Caco-2 (cell line): ENCODE results near the gene KITLG. TPM values are rescaled to one million over a fixed set of nuclear protein-coding genes. Genes with fewer than 3 reads are reported as not detected.

Experiments
- BruUV-seq: library from RNA; stranded (reverse); fragments of 400-500 nt; replicated peaks from 2 replicates; lab custom pipeline; 2021; lab: Mats Ljungman, UMichigan
- CTCF ChIA-PET: fragments of 300-600 bp; sonication (Branson Sonifier 250); formaldehyde crosslinking; loops from one replicate; lab custom pipeline; 2022; ENCODE audit warnings: antibody characterized with exemption; lab: Charles Lee
- POLR2A ChIA-PET: fragments of 300-600 bp; sonication (Branson Sonifier 250); formaldehyde crosslinking; loops from one replicate; lab custom pipeline; 2022; ENCODE audit warnings: antibody characterized with exemption; lab: Charles Lee
- DNase-seq, 2 experiments: peaks; one replicate each; pipeline versions ENCODE4 v3.0.0 to v3.0.0-alpha.2; 2020 to 2022
- H3K27me3 ChIP-seq: replicated peaks from 2 replicates; pipeline ENCODE4 v1.6.0; 2011; ENCODE audit warnings: low read length; ENCODE audit not compliant: control insufficient read depth, insufficient read depth
- H3K36me3 ChIP-seq: 2 replicates; pipeline ENCODE4 v1.5.1; 2011; ENCODE audit warnings: low read length; ENCODE audit not compliant: control insufficient read depth, insufficient read depth
- H3K4me1 ChIP-seq: fragments of 250-450 bp; sonication (Bioruptor Pico); 2 replicates; pipeline ENCODE4 v1.5.1; 2020; ENCODE audit warnings: mild to moderate bottlenecking
- H3K4me3 ChIP-seq: 2 replicates; pipeline ENCODE4 v1.5.1; 2011; ENCODE audit warnings: low read depth, mild to moderate bottlenecking, control low read depth, low read length
- H3K9me3 ChIP-seq: fragments of 250-450 bp; sonication (Bioruptor Pico); 2 replicates; pipeline ENCODE4 v1.5.1; 2020; ENCODE audit warnings: mild to moderate bottlenecking, moderate library complexity
- H3K27ac Mint-ChIP-seq: one replicate; pipeline ENCODE4 v1.8.0; 2022; ENCODE audit warnings: mixed read lengths; ENCODE audit not compliant: unreplicated experiment
- H3K27me3 Mint-ChIP-seq: one replicate; pipeline ENCODE4 v1.8.0; 2022; ENCODE audit warnings: mixed read lengths; ENCODE audit not compliant: insufficient read depth, unreplicated experiment
- H3K36me3 Mint-ChIP-seq: one replicate; pipeline ENCODE4 v1.8.0; 2022; ENCODE audit warnings: mild to moderate bottlenecking, mixed read lengths; ENCODE audit not compliant: insufficient read depth, unreplicated experiment
- H3K4me1 Mint-ChIP-seq: one replicate; pipeline ENCODE4 v1.8.0; 2022; ENCODE audit warnings: low read depth, mixed read lengths; ENCODE audit not compliant: unreplicated experiment
- H3K4me3 Mint-ChIP-seq: one replicate; pipeline ENCODE4 v1.8.0; 2022; ENCODE audit warnings: mild to moderate bottlenecking, moderate library complexity, mixed read lengths; ENCODE audit not compliant: unreplicated experiment
- H3K9me3 Mint-ChIP-seq: one replicate; pipeline ENCODE4 v1.8.0; 2022; ENCODE audit warnings: mixed read lengths; ENCODE audit not compliant: unreplicated experiment
- CTCF ChIP-seq, 2 experiments: fragments of 200-600 bp in 1 of 2; IDR thresholded peaks; 1 replicate in 1 of 2; 2 replicates in 1 of 2; pipeline versions ENCODE4 v1.5.1 to v1.8.0; 2011 to 2022; ENCODE audit warnings: antibody characterized with exemption in 1 of 2, control low read depth in 1 of 2, inconsistent platforms in 1 of 2, low read depth in 1 of 2, low read length in 1 of 2, mild to moderate bottlenecking in 1 of 2, moderate library complexity in 1 of 2; ENCODE audit not compliant: insufficient read depth in 1 of 2, severe bottlenecking in 1 of 2, unreplicated experiment in 1 of 2
- intact Hi-C: fragments of 100-400 bp; cut with micrococcal nuclease; formaldehyde crosslinking; loops from one replicate; pipeline ENCODE4 v1.10.0; 2022; ENCODE audit not compliant: unreplicated experiment
- total RNA-seq: library from RNA; stranded (reverse); gene quantifications from 2 replicates; pipeline ENCODE4 v1.2.3, GENCODE V29; 2022

Gene KITLG
- total RNA-seq, 1 experiment from 2014 or later: 200 TPM

- H3K4me3 ChIP-seq: no peak overlapping the region
- intact Hi-C loops: no loop called here
- no peaks in the 10 kb centered on the region for H3K27me3 Mint-ChIP-seq
- POLR2A ChIA-PET: interaction anchor here (0.6 kb wide), 1 partner anchor 337 kb away, joined by 3 read pairs; no protein-coding TSS in a partner anchor
- H3K4me1 Mint-ChIP-seq: peaks cover 11% of the 10 kb centered on the region
- no peak overlapping the region for H3K4me3 Mint-ChIP-seq
- H3K9me3 ChIP-seq: no peaks in the 10 kb centered on the region
- peaks cover 6% of the 10 kb centered on the region for H3K36me3 Mint-ChIP-seq
- H3K4me1 ChIP-seq: 0 out of 2 replicates have a peak, but pooled peaks cover 3% of the 10 kb centered on the region
- H3K36me3 ChIP-seq: no peaks in the 10 kb centered on the region
- no peak overlapping the region for H3K27ac Mint-ChIP-seq
- no TSS peak for BruUV-seq
- DNase-seq: no peak
- no peak for TF ChIP-seq CTCF (IDR thresholded peaks at IDR 0.05; ENCODE audit: insufficient read depth in 1 of 2, low read depth in 1 of 2, low read length in 1 of 2, severe bottlenecking in 1 of 2, unreplicated experiment in 1 of 2)
- CTCF ChIA-PET: no interaction called here
- H3K27me3 ChIP-seq: no peaks in the 10 kb centered on the region
- no peaks in the 10 kb centered on the region for H3K9me3 Mint-ChIP-seq
Observed at GRCh38 chr12:88448337-88448915, 131.8 kb downstream of the KITLG start.

GRCh38 chr12:88445705-88446394, 134.4 kb downstream of the KITLG start:
- H3K36me3 ChIP-seq: no peaks in the 10 kb centered on the region
- ChIA-PET POLR2A (no interaction called here), CTCF (interaction anchor here (0.6 kb wide), 1 partner anchor 1087 kb away, joined by 4 read pairs; no protein-coding TSS in a partner anchor)
- 0 out of 2 replicates have a peak, but pooled peaks cover 3% of the 10 kb centered on the region for H3K4me1 ChIP-seq
- no peak for DNase-seq
- Mint-ChIP-seq H3K27me3 (no peaks in the 10 kb centered on the region), H3K27ac (no peak overlapping the region), H3K4me1 (peaks cover 11% of the 10 kb centered on the region), H3K4me3 (no peak overlapping the region), H3K36me3 (peaks cover under 1% of the 10 kb centered on the region), H3K9me3 (peaks cover 7% of the 10 kb centered on the region)
- no peak overlapping the region for H3K4me3 ChIP-seq
- intact Hi-C loops: no loop called here
- BruUV-seq: no TSS peak
- no peaks in the 10 kb centered on the region for H3K27me3 ChIP-seq
- no peaks in the 10 kb centered on the region for H3K9me3 ChIP-seq
- TF ChIP-seq CTCF (IDR thresholded peaks at IDR 0.05; ENCODE audit: insufficient read depth in 1 of 2, low read depth in 1 of 2, low read length in 1 of 2, severe bottlenecking in 1 of 2, unreplicated experiment in 1 of 2): no peak

GRCh38 chr12:88444481-88444880, 135.8 kb downstream of the KITLG start:
- H3K4me3 ChIP-seq: no peak overlapping the region
- intact Hi-C loops: no loop called here
- BruUV-seq: no TSS peak
- H3K4me1 Mint-ChIP-seq: peaks cover 11% of the 10 kb centered on the region
- 0 out of 2 replicates have a peak, but pooled peaks cover 3% of the 10 kb centered on the region for H3K4me1 ChIP-seq
- TF ChIP-seq CTCF (IDR thresholded peaks at IDR 0.05; ENCODE audit: insufficient read depth in 1 of 2, low read depth in 1 of 2, low read length in 1 of 2, severe bottlenecking in 1 of 2, unreplicated experiment in 1 of 2): no peak
- no peaks in the 10 kb centered on the region for H3K36me3 Mint-ChIP-seq
- H3K9me3 ChIP-seq: no peaks in the 10 kb centered on the region
- CTCF ChIA-PET: no interaction called here
- H3K9me3 Mint-ChIP-seq: peaks cover 11% of the 10 kb centered on the region
- H3K36me3 ChIP-seq: no peaks in the 10 kb centered on the region
- POLR2A ChIA-PET: no interaction called here
- DNase-seq: no peak
- H3K27ac Mint-ChIP-seq: peak overlapping the region; percentile 45
- H3K4me3 Mint-ChIP-seq: no peak overlapping the region
- H3K27me3 ChIP-seq: no peaks in the 10 kb centered on the region
- H3K27me3 Mint-ChIP-seq: no peaks in the 10 kb centered on the region
